HL-60/S4 treated with phorbol 12-myristate 13-acetate at 8.2 ng/mL for 4 days and 3 days (cell line): ENCODE measurements around the gene COPS6.

Source experiments
- in situ Hi-C: fragments of 300-500 bp; cut with MboI; formaldehyde crosslinking; loops from 2 replicates; pipeline ENCODE4 v1.15.0; 2022; ENCODE audit warnings: low sequenced_read_pairs

Gene COPS6

DNA sequence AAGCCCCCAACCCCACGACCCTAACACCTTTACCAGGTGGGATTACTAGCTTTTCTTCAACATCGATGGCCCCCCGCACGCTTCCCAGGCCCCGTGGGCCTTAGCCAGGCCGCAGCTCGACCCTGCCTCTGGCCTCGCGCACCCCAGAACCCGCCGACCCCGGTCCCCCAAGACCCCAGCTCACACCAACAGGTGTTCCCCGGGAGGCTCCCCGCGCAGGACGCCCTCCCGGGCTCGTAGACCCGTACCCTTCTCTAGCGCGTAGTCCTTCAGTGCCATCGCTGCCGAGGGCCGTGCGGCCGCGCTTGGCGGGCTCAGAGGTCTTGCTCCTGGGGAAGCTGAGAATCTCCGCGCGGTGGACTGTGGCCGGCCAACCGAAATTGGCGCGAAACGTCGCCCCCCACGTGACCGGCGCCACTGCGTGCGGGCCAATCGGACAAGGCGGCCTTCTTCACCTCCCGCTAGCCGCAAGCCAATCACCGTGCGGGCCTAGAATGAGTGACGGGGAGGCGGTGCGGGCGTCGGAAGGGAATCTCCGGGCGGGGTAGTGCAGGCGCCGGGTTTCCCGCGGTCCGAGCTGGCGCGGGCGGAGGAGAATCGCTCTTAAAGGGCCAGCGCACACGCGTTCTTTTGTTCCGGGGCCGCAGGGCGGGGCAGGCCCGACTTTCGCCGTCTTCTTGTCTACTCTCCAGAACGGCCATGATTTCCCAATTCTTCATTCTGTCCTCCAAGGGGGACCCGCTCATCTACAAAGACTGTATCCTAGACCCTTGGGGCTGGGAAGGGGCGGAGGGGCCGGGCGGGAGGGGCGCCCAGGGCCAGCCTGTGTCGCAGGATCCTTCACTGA, 12.5 kb downstream of the COPS6 start, which contains the start of the genes AP4M1 and MCM7:
AP4M1 (plus strand) TSS at position 628 of the 847 bp plus-strand sequence; CDS start at position 700, 72 bp downstream.
MCM7 (minus strand) TSS at position 382 of the 847 bp plus-strand sequence; CDS start at position 279, 103 bp downstream.
- in situ Hi-C loops: no loop called here

DNA sequence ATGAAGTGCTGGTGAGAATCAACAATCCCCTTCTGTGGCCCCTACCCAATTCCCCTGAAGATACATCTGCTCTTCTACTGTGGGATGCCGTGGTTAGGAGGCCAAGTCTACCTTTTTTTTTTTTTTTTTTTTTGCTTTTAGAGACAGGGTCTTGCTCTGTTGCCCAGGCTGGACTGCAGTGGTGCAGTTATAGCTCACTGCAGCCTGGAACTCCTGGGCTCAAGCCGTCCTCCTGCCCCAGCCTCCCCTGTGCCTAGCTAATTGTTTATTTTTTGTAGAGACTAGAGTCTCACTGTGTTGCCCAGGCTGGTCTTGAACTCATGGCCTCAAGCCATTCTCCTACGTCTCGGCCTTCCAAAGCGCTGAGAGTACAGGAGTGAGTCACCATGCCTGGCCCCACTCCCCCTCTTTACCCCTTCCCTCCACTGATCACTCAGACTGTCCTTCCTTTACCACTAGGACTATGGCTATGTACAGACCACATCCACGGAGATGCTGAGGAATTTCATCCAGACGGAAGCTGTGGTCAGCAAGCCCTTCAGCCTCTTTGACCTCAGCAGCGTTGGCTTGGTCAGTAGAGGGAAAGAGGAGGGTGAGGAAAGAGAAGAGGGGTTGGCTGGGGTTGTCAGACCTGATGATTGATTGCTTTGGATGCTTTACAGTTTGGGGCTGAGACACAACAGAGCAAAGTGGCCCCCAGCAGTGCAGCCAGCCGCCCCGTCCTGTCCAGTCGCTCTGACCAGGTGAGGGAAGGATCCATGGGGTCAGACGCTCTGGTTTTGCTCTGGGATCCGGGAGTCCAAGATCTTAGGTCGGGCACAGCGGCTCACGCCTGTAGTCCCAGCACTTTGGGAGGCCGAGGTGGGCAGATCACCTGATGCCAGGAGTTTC, 14.4 kb downstream of the COPS6 start:
- in situ Hi-C loops: no loop called here

GRCh38 chr7:100105534-100105933, 16.8 kb downstream of the COPS6 start:
- in situ Hi-C loops: no loop called here

- in situ Hi-C loops: no loop called here
These were observed 17.9 kb downstream of the COPS6 start for GRCh38 chr7:100106633-100107032.

DNA sequence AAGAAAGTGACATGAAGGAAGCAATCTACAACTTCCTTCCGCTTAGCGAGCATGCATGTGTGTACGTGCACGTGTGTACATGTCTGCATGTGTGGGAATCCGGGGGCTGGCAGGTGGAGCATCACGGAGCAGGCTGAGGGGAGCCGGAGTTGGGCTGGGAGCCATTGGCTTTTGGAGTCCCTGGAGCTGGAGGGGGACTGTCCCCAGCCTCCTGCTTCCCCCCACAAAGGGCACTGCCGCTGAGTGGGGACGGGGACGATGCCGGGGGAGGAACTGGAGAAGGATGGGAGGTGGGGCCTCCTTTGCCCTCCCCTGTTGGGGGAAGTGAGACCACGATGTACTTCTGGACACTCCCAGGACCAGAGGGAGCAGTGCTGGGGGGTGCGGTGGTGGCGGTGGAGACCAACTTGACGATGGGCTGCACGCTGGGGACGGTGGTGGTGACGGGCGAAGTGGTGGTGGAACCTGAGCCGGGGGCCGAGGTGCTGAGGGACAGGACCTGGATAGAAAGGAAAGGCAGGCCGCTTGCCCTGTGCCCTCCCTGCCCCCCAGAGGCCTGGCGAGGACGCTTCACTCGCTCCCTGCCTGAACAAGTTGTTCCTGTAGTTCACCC, 18.5 kb downstream of the COPS6 start:
- in situ Hi-C loops: no loop called here

DNA sequence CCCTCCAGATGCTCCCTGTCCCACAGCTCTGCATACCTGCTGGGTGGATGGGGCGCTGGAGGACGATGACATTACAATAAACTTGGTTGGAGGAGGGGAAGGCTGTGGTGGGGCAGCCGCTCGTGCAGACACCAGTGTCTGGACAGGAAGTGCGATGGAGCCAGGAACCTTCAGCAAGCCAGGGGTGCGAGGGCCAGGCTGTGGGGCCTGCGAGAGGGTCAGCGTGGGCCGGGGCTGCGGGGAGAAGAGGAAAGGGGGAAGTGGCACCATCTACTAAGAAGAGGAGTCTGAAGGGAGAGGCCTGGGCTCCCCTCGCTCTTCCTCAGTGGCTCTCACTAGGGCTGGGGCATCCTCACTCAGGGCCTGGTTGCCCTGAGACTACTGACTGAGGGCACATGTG, 19.1 kb downstream of the COPS6 start:
- in situ Hi-C loops: no loop called here

- in situ Hi-C loops: no loop called here
These were observed 20.9 kb downstream of the COPS6 start for GRCh38 chr7:100109521-100110163.

- in situ Hi-C loops: no loop called here
These were observed 22.4 kb downstream of the COPS6 start for GRCh38 chr7:100111156-100111555.

DNA sequence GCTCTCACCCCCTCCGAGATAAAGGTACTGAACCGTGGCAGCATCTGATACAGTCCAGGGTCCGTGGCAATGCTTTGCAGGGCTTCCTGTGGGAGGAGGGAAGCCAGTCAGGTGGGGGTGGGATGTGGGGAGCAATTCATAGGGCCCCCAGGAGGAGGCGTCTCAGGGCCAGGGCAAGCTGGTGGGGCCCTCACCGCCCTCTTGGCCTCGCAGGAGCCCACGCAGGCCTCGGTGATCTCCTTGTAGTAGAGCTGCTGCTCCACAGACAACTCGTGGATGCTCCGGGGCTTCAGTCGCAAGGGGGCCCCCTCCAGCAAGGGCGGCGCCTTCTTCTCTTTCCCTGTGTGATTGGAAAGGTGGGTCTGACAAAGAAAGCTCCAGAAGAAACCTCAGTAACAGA, 23.1 kb downstream of the COPS6 start:
- in situ Hi-C loops: no loop called here

GRCh38 chr7:100115026-100115425, 26.3 kb downstream of the COPS6 start:
- in situ Hi-C loops: no loop called here

GRCh38 chr7:100118388-100119071, 29.8 kb downstream of the COPS6 start:
- in situ Hi-C loops: no loop called here

DNA sequence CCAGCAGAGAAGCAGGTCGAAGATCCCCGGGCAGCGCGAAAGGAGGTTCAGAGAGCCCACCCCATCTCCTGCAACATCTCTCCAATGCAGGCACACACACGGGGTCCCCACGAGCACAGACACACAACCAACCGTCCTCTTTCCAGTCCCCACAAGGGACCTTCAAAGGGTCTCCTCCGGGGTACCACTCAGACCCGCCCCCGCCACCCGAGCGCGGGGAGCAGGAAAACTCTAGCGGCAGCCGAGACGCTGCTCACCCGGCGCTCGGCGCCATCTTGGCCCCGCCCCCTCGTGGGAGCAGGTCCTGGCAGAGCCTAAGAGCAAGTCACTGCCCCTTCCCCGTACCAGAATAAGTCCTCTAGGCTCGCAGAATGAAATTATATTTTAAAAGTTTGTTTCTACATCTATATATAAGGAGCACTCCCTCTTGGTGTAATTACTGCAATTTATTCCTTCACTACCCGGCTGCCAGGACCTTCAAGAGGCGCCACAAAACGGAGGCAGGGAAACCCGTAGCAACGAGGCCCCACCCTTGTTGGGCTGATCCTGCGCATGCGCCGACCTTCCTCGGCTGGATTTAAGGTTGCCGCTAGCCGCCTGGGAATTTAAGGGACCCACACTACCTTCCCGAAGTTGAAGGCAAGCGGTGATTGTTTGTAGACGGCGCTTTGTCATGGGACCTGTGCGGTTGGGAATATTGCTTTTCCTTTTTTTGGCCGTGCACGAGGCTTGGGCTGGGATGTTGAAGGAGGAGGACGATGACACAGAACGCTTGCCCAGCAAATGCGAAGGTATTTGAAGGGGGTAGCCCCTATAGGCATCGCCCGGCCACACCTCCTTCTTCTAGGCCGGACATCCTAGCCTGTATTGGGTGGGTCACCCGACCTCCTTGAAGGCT, 30.6 kb downstream of the COPS6 start, which contains the start of the genes CNPY4 and TAF6:
CNPY4 (plus strand) TSS at position 563 of the 898 bp plus-strand sequence; CDS start at position 674, 111 bp downstream.
TAF6 (minus strand) TSS at position 287 of the 898 bp plus-strand sequence. CDS start 5,149 bp downstream, outside the sequence.
- in situ Hi-C loops: no loop called here

DNA sequence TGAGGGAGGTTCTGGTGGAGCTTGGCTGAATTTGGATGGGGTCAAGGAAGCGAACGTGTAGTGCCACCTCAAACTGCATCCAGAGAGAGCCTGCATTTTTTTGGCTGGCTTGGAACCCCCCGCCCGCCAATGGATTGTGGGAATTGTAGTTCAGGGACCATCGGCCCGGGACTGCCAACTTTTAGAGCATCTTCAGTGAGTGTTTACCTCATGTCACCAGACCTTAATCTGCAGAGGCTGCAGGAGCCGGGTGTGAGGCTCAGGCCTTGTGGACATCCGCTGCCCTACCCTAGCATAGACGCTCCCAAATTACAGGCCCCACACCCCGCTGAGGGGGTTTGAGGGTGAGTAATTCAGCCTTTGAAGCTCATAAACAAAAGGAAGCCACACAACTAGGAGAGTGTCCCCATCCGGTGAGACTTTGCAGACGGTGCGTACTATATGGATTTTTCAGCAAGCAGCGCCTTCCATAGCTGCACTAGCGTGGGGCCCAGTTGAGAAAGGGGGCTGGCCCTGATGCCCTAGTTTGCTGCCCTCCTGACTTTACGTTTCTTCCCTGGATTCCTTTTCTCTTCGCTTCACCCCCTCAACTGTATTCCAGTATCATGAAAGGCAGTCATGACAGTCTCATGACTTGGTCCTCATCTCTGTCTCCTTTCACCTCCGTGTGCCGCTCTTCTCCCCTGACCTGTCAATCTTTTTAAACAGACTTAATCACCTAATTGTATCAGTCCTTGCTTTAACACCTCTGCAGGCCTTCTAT, 31.4 kb downstream of the COPS6 start:
- in situ Hi-C loops: no loop called here

DNA sequence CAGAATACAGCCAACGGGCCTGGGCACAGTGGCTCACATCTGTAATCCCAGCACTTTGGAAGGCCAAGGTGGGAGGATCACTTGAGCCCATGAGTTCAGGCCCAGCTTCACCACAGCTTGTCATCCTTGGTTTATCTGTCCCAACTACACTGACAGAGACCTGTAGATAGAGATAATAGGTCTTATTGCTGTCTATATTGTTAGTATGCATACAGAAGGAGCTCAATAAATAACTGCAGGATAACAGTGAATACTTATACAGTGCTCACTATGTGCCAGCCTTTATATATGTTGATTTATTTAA, 31.9 kb downstream of the COPS6 start:
- in situ Hi-C loops: no loop called here

DNA sequence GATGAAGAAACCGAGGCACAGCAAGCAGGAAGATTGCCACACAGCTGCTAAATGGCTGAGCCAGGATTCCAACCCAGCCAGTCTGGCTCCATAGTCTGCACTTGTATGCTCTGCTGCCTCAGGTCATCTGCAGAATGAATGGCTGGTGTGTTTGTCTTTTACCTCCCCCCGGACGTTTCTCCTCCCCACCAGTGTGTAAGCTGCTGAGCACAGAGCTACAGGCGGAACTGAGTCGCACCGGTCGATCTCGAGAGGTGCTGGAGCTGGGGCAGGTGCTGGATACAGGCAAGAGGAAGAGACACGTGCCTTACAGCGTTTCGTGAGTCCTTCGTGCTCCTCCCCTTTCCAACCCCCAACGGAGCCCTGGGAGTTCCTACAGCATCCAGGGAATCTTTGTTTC, 33.3 kb downstream of the COPS6 start:
- in situ Hi-C loops: no loop called here

DNA sequence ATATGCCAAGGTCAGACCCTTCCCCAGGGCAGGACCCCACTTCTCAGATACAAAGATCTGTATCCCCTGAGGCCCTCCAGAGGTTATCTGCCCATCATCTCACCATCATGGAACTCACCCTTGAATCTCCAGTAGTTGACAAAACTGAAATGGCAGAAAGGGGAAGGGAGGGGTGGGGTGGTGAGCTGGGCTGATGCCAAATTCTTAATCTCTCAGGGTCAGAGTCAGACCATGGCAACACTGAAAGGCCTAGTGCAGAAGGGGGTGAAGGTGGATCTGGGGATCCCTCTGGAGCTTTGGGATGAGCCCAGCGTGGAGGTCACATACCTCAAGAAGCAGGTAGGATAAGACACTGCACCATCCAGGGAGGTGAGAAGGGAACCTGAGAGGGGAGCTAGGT, 33.8 kb downstream of the COPS6 start:
- in situ Hi-C loops: no loop called here

DNA sequence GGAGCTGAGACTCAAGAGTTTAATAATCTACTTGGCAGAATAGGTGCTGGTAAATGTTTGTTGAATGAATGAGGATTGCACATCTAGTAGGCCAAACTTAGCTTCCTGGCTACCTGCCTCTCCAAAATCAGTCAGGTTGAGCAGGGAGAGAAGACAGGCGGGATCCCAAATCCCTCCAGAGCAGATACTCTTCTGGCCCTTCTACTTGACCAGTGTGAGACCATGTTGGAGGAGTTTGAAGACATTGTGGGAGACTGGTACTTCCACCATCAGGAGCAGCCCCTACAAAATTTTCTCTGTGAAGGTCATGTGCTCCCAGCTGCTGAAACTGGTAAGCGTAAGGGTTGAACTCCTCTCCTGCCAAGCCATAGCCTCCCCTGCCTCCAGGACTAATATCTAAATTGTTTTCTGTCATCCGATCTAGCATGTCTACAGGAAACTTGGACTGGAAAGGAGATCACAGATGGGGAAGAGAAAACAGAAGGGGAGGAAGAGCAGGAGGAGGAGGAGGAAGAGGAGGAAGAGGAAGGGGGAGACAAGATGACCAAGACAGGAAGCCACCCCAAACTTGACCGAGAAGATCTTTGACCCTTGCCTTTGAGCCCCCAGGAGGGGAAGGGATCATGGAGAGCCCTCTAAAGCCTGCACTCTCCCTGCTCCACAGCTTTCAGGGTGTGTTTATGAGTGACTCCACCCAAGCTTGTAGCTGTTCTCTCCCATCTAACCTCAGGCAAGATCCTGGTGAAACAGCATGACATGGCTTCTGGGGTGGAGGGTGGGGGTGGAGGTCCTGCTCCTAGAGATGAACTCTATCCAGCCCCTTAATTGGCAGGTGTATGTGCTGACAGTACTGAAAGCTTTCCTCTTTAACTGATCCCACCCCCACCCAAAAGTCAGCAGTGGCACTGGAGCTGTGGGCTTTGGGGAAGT, 35.8 kb downstream of the COPS6 start:
- in situ Hi-C loops: no loop called here
